Measurements from ENCODE around the gene ANKRD12. TPM values are rescaled to one million over a fixed set of nuclear protein-coding genes. Genes with fewer than 3 reads are reported as not detected.
"Not testable (repeated sequence)": the region's sequence is repeated elsewhere in the genome, so short reads cannot be mapped to it uniquely, and the experiment has no call there.

Gene ANKRD12
- total RNA-seq, result 9.2 and 17.8 TPM in 2 replicates

DNA sequence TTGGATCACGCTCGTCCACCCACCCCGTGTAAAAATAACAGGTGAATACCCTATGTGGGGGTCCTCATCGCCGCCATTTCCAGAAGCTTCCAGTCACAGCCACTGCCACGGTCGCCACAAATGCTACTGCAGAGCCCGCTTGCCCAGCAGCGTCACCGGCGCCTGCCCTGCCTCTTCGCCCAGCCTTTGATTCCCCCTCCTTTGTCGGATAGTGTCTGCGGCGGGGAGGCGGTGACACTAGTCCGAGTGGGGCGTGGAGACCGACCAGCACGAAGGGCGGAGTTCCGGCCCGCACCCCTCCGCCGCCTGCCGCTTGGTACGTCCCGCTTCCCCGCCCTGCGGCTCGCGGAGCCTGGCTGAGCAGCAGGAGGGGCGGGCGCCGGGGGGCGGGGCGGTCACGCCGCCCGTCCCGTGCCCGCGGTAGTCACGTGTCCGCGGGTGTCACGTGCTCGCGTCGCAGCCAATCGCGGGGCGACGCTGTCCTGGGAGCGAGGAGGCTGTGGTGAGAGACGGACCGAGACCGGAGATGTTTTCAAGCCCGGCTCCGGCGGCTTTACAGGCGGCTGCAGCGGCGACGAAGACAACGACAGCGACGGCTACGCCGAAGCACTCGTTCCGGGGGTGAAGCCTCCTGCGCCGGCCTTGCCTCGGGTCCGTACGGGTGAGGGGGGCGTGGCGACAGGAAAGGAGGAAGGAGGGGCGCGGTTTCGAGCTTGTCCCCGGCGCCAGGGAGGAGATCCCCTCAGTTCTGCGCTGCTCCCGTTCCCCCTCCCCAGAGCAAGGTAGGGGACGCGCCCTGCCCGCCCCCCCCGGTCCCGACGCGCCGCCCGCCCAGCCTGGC is at the start of gene ANKRD12:
Gene ANKRD12, plus strand, starts transcription at position 467 of the 841 bp plus-strand sequence. CDS start 45,652 bp downstream, outside the sequence.
- Histone ChIP-seq H3K36me3 (ENCODE audit: control insufficient read depth, insufficient read depth, low read length) (no peaks in the 10 kb centered on the region), H3K4me3 (ENCODE audit: low read depth, low read length) (peak within 1 kb of the TSS; percentile 90), H3K27me3 (ENCODE audit: control insufficient read depth, insufficient read depth, low read length) (no peaks in the 10 kb centered on the region)
- no peak for FAIRE-seq
- TF ChIP-seq, protein P1, sequence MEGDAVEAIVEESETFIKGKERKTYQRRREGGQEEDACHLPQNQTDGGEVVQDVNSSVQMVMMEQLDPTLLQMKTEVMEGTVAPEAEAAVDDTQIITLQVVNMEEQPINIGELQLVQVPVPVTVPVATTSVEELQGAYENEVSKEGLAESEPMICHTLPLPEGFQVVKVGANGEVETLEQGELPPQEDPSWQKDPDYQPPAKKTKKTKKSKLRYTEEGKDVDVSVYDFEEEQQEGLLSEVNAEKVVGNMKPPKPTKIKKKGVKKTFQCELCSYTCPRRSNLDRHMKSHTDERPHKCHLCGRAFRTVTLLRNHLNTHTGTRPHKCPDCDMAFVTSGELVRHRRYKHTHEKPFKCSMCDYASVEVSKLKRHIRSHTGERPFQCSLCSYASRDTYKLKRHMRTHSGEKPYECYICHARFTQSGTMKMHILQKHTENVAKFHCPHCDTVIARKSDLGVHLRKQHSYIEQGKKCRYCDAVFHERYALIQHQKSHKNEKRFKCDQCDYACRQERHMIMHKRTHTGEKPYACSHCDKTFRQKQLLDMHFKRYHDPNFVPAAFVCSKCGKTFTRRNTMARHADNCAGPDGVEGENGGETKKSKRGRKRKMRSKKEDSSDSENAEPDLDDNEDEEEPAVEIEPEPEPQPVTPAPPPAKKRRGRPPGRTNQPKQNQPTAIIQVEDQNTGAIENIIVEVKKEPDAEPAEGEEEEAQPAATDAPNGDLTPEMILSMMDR (IDR thresholded peaks at IDR 0.05; ENCODE audit: insufficient read depth, low read length, severe bottlenecking), result no peak
- DNase-seq (ENCODE audit: low read depth), result peak; percentile 88

DNA sequence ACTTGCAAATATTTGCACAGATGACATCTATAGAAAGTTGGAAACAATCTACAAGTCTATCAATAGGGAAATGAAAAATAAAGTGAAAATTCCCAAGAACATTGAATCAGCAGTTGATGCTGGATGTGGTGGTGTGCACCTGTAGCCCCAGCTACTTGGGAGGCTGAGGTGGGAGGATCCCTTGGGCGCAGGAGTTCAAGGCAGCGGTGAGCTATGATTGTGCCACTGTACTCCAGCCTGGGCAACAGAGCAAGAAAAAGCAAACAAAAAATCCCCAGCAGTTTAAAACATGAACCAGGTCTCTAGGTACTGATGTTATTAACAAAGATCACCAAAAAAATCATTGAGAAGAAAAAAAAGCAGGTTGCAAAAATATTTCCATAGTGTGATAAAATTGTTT is 49.4 kb upstream of the ANKRD12 start:
- FAIRE-seq (no peak), DNase-seq (ENCODE audit: low read depth) (no peak)
- Histone ChIP-seq H3K4me3 (ENCODE audit: low read depth, low read length) (no peak overlapping the region), H3K27me3 (ENCODE audit: control insufficient read depth, insufficient read depth, low read length) (no peaks in the 10 kb centered on the region), H3K36me3 (ENCODE audit: control insufficient read depth, insufficient read depth, low read length) (no peaks in the 10 kb centered on the region)
- TF ChIP-seq, protein P1 (IDR thresholded peaks at IDR 0.05; ENCODE audit: insufficient read depth, low read length, severe bottlenecking), result no peak

DNA sequence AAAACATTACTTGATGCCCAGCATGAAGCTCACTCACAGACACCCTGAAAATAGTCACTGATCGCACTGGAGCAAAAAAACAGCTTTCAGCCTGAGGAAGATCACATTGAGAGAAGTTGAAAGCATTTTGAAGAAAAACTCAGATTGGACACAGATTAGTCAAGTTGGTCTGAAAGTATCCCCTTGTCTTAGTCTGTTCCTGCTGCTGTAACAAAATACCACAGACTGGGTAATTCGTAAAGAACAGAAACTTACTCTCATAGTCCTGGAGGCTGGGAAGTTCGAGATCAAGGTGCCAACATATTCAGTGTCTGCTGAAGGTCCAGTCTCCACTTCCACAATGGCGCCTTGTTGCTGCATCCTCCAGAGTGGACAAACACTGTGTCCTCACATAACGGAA is 48.3 kb upstream of the ANKRD12 start:
- TF ChIP-seq, protein P1 (IDR thresholded peaks at IDR 0.05; ENCODE audit: insufficient read depth, low read length, severe bottlenecking), result no peak
- no peaks in the 10 kb centered on the region for H3K36me3 ChIP-seq (ENCODE audit: control insufficient read depth, insufficient read depth, low read length)
- no peaks in the 10 kb centered on the region for H3K27me3 ChIP-seq (ENCODE audit: control insufficient read depth, insufficient read depth, low read length)
- no peak for FAIRE-seq
- H3K4me3 ChIP-seq (ENCODE audit: low read depth, low read length), result no peak overlapping the region
- DNase-seq (ENCODE audit: low read depth), result no peak

DNA sequence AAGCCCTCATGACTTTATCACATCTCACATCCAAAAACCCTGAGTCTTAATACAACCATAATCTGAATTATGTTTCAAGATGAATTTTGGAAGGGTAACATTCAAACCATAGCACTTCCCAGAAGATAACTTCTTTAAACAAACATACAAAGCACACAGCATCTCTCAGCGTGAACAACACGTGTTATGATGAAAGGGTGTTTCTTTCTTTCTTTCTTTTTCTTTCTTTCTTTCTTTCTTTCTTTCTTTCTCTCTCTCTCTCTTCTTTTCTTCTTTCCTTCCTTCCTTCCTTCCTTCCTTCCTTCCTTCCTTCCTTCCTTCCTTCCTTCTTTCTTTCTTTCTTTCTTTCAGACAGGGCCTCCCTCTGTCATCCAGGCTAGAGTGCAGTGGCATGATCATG is 47.9 kb upstream of the ANKRD12 start:
- not testable (repeated sequence) for FAIRE-seq; H3K4me3 ChIP-seq (ENCODE audit: low read depth, low read length); DNase-seq (ENCODE audit: low read depth); H3K36me3 ChIP-seq (ENCODE audit: control insufficient read depth, insufficient read depth, low read length); H3K27me3 ChIP-seq (ENCODE audit: control insufficient read depth, insufficient read depth, low read length)

DNA sequence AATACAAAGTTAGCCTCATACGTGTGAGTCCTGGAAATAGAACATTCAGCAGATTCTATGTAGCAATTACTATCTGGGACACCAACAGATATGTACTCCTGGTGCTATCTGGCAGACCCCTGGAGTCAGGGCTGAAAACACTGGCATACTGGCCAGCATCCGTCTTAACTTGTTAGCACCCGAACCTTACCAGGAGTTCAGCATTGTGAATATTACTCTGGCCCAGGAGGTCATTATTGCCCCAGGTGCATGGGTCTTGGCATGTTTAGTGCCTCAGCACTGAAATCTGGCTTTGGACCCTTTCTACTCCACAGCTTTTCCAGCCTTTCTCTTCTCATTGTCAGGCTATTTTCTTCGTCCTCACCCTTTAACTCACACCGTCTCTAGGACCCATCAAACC is 46.0 kb upstream of the ANKRD12 start:
- DNase-seq (ENCODE audit: low read depth) (no peak), FAIRE-seq (no peak)
- Histone ChIP-seq H3K4me3 (ENCODE audit: low read depth, low read length) (no peak overlapping the region), H3K27me3 (ENCODE audit: control insufficient read depth, insufficient read depth, low read length) (no peaks in the 10 kb centered on the region), H3K36me3 (ENCODE audit: control insufficient read depth, insufficient read depth, low read length) (no peaks in the 10 kb centered on the region)
- TF ChIP-seq, protein P1 (IDR thresholded peaks at IDR 0.05; ENCODE audit: insufficient read depth, low read length, severe bottlenecking), result no peak

DNA sequence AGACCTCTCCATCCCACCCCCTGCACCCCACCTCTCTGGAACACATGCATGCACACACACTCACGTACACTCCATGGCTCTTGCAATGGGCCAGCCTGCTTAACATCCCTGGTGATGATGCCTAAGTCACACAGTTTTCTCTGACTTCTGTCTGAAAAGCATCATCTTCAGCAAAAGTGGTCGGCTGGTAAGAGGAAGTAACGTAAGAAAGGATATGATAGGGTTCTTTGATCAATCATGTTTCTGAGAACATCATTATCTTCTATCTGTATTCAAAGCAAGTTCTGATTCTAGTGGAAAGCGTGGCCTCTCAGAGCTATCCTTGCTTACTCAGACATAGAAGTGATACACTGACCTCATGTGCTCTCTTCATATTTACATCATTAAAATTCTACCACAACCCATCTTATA is 45.5 kb upstream of the ANKRD12 start:
- Histone ChIP-seq H3K36me3 (ENCODE audit: control insufficient read depth, insufficient read depth, low read length) (no peaks in the 10 kb centered on the region), H3K27me3 (ENCODE audit: control insufficient read depth, insufficient read depth, low read length) (no peaks in the 10 kb centered on the region), H3K4me3 (ENCODE audit: low read depth, low read length) (no peak overlapping the region)
- FAIRE-seq, result no peak
- no peak for DNase-seq (ENCODE audit: low read depth)
- TF ChIP-seq, protein P1 (IDR thresholded peaks at IDR 0.05; ENCODE audit: insufficient read depth, low read length, severe bottlenecking), result no peak

Data from bronchial epithelial cell (primary cell).